GM23338 (cell line): ENCODE measurements around the gene NDRG2. TPM values are rescaled to one million over a fixed set of nuclear protein-coding genes. Genes with fewer than 3 reads are reported as not detected.

Experiments
- ATAC-seq: fragments of 200-7000 bp; cut with Tn5 transposase; 3 replicates; pipeline ENCODE4 v1.9.1; 2020
- DNase-seq: peaks from one replicate; pipeline ENCODE4 v3.0.0-alpha.2; 2015; ENCODE audit warnings: low spot score
- H2AFZ ChIP-seq: fragments of 200-600 bp; sonication (generic); 2 replicates; pipeline ENCODE4 v1.8.0; 2016; ENCODE audit warnings: antibody characterized with exemption, mild to moderate bottlenecking, moderate library complexity
- H3F3A ChIP-seq: fragments of 200-600 bp; sonication (generic); replicated peaks from 2 replicates; pipeline ENCODE4 v1.8.0; 2017; ENCODE audit warnings: antibody characterized with exemption, mixed run types, low read depth
- H3K27ac ChIP-seq: fragments of 200-600 bp; sonication (generic); 2 replicates; pipeline ENCODE4 v1.6.1; 2016; ENCODE audit warnings: low read depth
- H3K27me3 ChIP-seq: fragments of 200-600 bp; sonication (generic); 2 replicates; pipeline ENCODE4 v1.8.0; 2016; ENCODE audit warnings: mild to moderate bottlenecking, mixed run types, moderate library complexity; ENCODE audit not compliant: insufficient read depth
- H3K36me3 ChIP-seq: fragments of 200-600 bp; sonication (generic); 2 replicates; pipeline ENCODE4 v1.8.0; 2016; ENCODE audit warnings: mild to moderate bottlenecking; ENCODE audit not compliant: insufficient read depth
- H3K4me1 ChIP-seq: fragments of 200-600 bp; sonication (generic); 2 replicates; pipeline ENCODE4 v1.8.0; 2016; ENCODE audit warnings: mild to moderate bottlenecking, moderate library complexity; ENCODE audit not compliant: insufficient read depth
- H3K4me2 ChIP-seq: fragments of 200-600 bp; sonication (generic); 2 replicates; pipeline ENCODE4 v1.7.1; 2017; ENCODE audit warnings: mixed run types
- H3K4me3 ChIP-seq: fragments of 200-600 bp; sonication (generic); 2 replicates; pipeline ENCODE4 v1.6.1; 2016; ENCODE audit warnings: mixed run types
- H3K79me2 ChIP-seq: fragments of 200-600 bp; sonication (generic); replicated peaks from 2 replicates; pipeline ENCODE4 v1.8.0; 2017; ENCODE audit warnings: mild to moderate bottlenecking; ENCODE audit not compliant: insufficient read depth
- H3K9me2 ChIP-seq: fragments of 200-600 bp; sonication (generic); 2 replicates; pipeline ENCODE4 v1.8.0; 2017; ENCODE audit not compliant: insufficient read depth
- H4K20me1 ChIP-seq: fragments of 200-600 bp; sonication (generic); replicated peaks from 2 replicates; pipeline ENCODE4 v1.8.0; 2017; ENCODE audit warnings: mild to moderate bottlenecking; ENCODE audit not compliant: insufficient read depth
- H3K27ac Mint-ChIP-seq: 2 replicates; pipeline ENCODE4 v1.8.0; 2020; ENCODE audit warnings: inconsistent platforms, mild to moderate bottlenecking, moderate library complexity, mixed read lengths
- H3K27me3 Mint-ChIP-seq: 3 replicates; pipeline ENCODE4 v1.8.0; 2022; ENCODE audit warnings: low read depth, mild to moderate bottlenecking, moderate library complexity, mixed read lengths, inconsistent platforms; ENCODE audit not compliant: insufficient read depth, poor library complexity
- H3K36me3 Mint-ChIP-seq: 3 replicates; pipeline ENCODE4 v1.8.0; 2021; ENCODE audit warnings: low read depth, mild to moderate bottlenecking, inconsistent platforms, moderate library complexity, mixed read lengths
- H3K4me1 Mint-ChIP-seq: 3 replicates; pipeline ENCODE4 v1.8.0; 2020; ENCODE audit warnings: mild to moderate bottlenecking, inconsistent platforms, mixed read lengths
- H3K4me3 Mint-ChIP-seq: 3 replicates; pipeline ENCODE4 v1.8.0; 2021; ENCODE audit warnings: moderate library complexity, mild to moderate bottlenecking, inconsistent platforms, mixed read lengths
- H3K9me3 Mint-ChIP-seq: 3 replicates; pipeline ENCODE4 v1.8.0; 2020; ENCODE audit warnings: moderate library complexity, mild to moderate bottlenecking, inconsistent platforms, mixed read lengths
- CTCF ChIP-seq, 2 experiments: fragments of 200-600 bp in 1 of 2; sonication (generic) in 1 of 2; conservative IDR thresholded peaks; 2 replicates each; pipeline versions ENCODE4 v1.5.1 to v1.6.1; 2016 to 2017; ENCODE audit warnings: antibody characterized with exemption in 2 of 2, low read depth in 2 of 2, mild to moderate bottlenecking in 2 of 2, moderate library complexity in 1 of 2
- ETS1 ChIP-seq: IDR thresholded peaks from 2 replicates; pipeline ENCODE4 v1.6.1; 2016; ENCODE audit warnings: antibody characterized with exemption
- EZH2 ChIP-seq: fragments of 200-600 bp; sonication (generic); IDR thresholded peaks from one replicate; pipeline ENCODE4 v1.8.0; 2017; ENCODE audit warnings: antibody characterized with exemption, mild to moderate bottlenecking, low read depth; ENCODE audit not compliant: unreplicated experiment
- ZNF114 ChIP-seq: fragments of 250-450 bp; sonication (Bioruptor Pico); IDR thresholded peaks from 2 replicates; pipeline ENCODE4 v1.5.0; 2020; ENCODE audit warnings: mild to moderate bottlenecking, moderate library complexity
- polyA plus RNA-seq: library from polyadenylated mRNA; unstranded; fragments of >200 nt; fragmentation: Nextera tagmentation; extraction: Ambion mirVana; gene quantifications from 2 replicates; pipeline ENCODE4 v1.2.1, GENCODE V29; 2016
- total RNA-seq: library from RNA; depleted of rRNA; stranded (reverse); fragments of >200 nt; shearing (Covaris generic); gene quantifications from 2 replicates; pipeline ENCODE4 v1.2.3, GENCODE V29; 2014

Gene NDRG2
- total and polyA plus RNA-seq, 2 experiments from 2014 or later = 8.8 to 20.6 TPM

- peak overlapping the region; percentile 92 for H3K27ac ChIP-seq
- peak; percentile 82 for DNase-seq
- peaks cover 17% of the 10 kb centered on the region for H3F3A ChIP-seq
- H3K4me2 ChIP-seq = peak overlapping the region; percentile 98
- H3K4me3 Mint-ChIP-seq = peak overlapping the region; percentile 97
- peaks cover 27% of the 10 kb centered on the region for H3K27me3 ChIP-seq
- H2AFZ ChIP-seq = peak overlapping the region; percentile 69
- H3K36me3 ChIP-seq = peaks cover 4% of the 10 kb centered on the region; the same call in 1 of the 2 replicates
- H3K4me1 Mint-ChIP-seq = peaks cover 35% of the 10 kb centered on the region
- no peaks in the 10 kb centered on the region; the same call in 1 of the 3 replicates for H3K9me3 Mint-ChIP-seq
- peaks cover 32% of the 10 kb centered on the region for H3K36me3 Mint-ChIP-seq
- H4K20me1 ChIP-seq = no peaks in the 10 kb centered on the region; the same call in 1 of the 2 replicates
- peaks cover 13% of the 10 kb centered on the region for H3K4me1 ChIP-seq
- peak; percentile 18 for ATAC-seq
- TF ChIP-seq CTCF (conservative IDR thresholded peaks at IDR 0.05; ENCODE audit: low read depth in 2 of 2) (peak; percentile 16 to 34; a peak in 1 of 4 replicates), ZNF114 (no peak)
- peaks cover 23% of the 10 kb centered on the region for H3K27me3 Mint-ChIP-seq
- peak overlapping the region; percentile 96 for H3K27ac Mint-ChIP-seq
- H3K9me2 ChIP-seq = no peaks in the 10 kb centered on the region
- H3K4me3 ChIP-seq = peak overlapping the region; percentile 95
- peaks cover 6% of the 10 kb centered on the region for H3K79me2 ChIP-seq
Measured at GRCh38 chr14:21070610-21071224, 45.9 kb upstream of the NDRG2 start.

GRCh38 chr14:21070083-21070609 lies 45.3 kb upstream of the NDRG2 start, which contains the start of gene ARHGEF40:
Gene ARHGEF40, plus strand, starts transcription at chr14:21070304. Its CDS starts 93 bp downstream, at chr14:21070397.
- Histone ChIP-seq H3K27me3 (peaks cover 27% of the 10 kb centered on the region), H3K4me1 (peaks cover 13% of the 10 kb centered on the region), H3K36me3 (peaks cover 4% of the 10 kb centered on the region; the same call in 1 of the 2 replicates), H3F3A (peaks cover 17% of the 10 kb centered on the region), H3K4me2 (peak within 1 kb of the TSS; percentile 98), H3K27ac (peak within 1 kb of the TSS; percentile 92), H3K79me2 (peaks cover 6% of the 10 kb centered on the region), H4K20me1 (no peaks in the 10 kb centered on the region; the same call in 1 of the 2 replicates), H3K4me3 (peak within 1 kb of the TSS; percentile 95), H3K9me2 (no peaks in the 10 kb centered on the region), H2AFZ (peak within 1 kb of the TSS; percentile 96)
- Mint-ChIP-seq H3K27me3 (peaks cover 23% of the 10 kb centered on the region), H3K27ac (peak within 1 kb of the TSS; percentile 96), H3K4me1 (peaks cover 35% of the 10 kb centered on the region), H3K4me3 (peak within 1 kb of the TSS; percentile 97), H3K9me3 (no peaks in the 10 kb centered on the region; the same call in 1 of the 3 replicates), H3K36me3 (peaks cover 27% of the 10 kb centered on the region)
- peak; percentile 60 for DNase-seq
- TF ChIP-seq ETS1 = no peak
- no peak for TF ChIP-seq EZH2
- peak; percentile 5 for ATAC-seq
